ENCODE data around the gene IFT88.

DNA sequence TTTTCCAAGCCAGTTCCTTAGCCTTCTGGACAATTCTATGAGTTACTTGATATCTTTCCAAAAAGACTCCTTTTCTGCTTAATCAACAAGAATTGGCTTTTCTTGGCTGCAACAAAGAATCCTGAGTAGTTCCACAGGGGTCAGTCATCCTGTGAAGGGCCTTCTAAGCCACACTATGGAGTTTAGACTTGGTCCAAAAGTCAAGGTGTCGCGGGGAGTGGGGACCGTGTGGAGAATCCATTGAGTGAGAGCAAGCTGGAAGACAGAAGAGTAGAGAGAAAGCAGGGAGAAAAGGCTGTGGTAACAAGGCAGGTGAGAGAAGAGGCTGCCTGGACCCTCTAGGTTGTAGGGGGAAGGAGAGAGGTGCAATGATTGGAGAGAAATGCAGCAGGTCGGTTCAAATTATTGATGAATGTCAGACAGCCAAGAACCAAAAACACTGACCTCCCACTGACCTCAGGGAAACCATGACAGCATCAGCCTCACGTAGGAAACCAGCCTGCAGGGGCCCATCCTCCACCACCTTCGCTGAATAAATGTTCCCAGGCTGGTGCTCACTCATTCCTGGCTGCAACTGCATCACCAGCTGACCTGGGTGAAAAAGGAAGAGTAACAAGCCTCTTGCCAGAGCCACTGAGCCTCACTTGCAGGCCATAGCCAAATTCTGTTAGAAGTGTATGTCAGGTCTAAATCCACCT, 7.1 kb upstream of the IFT88 start:
- TF ChIP-seq TAF1 (conservative IDR thresholded peaks at IDR 0.05), result no peak
- TF ChIP-seq, protein P1, sequence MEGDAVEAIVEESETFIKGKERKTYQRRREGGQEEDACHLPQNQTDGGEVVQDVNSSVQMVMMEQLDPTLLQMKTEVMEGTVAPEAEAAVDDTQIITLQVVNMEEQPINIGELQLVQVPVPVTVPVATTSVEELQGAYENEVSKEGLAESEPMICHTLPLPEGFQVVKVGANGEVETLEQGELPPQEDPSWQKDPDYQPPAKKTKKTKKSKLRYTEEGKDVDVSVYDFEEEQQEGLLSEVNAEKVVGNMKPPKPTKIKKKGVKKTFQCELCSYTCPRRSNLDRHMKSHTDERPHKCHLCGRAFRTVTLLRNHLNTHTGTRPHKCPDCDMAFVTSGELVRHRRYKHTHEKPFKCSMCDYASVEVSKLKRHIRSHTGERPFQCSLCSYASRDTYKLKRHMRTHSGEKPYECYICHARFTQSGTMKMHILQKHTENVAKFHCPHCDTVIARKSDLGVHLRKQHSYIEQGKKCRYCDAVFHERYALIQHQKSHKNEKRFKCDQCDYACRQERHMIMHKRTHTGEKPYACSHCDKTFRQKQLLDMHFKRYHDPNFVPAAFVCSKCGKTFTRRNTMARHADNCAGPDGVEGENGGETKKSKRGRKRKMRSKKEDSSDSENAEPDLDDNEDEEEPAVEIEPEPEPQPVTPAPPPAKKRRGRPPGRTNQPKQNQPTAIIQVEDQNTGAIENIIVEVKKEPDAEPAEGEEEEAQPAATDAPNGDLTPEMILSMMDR (IDR thresholded peaks at IDR 0.05; ENCODE audit: low read depth, low read length, missing input control), result no peak

Data from liver (tissue), 3 donors.